ENCODE data around the gene SMARCB1. TPM values are rescaled to one million over a fixed set of nuclear protein-coding genes. Genes with fewer than 3 reads are reported as not detected.

Gene SMARCB1
- total and polyA plus RNA-seq, 5 donors from 2014 or later: 28.3 to 58.4 (median 30.6) TPM

DNA sequence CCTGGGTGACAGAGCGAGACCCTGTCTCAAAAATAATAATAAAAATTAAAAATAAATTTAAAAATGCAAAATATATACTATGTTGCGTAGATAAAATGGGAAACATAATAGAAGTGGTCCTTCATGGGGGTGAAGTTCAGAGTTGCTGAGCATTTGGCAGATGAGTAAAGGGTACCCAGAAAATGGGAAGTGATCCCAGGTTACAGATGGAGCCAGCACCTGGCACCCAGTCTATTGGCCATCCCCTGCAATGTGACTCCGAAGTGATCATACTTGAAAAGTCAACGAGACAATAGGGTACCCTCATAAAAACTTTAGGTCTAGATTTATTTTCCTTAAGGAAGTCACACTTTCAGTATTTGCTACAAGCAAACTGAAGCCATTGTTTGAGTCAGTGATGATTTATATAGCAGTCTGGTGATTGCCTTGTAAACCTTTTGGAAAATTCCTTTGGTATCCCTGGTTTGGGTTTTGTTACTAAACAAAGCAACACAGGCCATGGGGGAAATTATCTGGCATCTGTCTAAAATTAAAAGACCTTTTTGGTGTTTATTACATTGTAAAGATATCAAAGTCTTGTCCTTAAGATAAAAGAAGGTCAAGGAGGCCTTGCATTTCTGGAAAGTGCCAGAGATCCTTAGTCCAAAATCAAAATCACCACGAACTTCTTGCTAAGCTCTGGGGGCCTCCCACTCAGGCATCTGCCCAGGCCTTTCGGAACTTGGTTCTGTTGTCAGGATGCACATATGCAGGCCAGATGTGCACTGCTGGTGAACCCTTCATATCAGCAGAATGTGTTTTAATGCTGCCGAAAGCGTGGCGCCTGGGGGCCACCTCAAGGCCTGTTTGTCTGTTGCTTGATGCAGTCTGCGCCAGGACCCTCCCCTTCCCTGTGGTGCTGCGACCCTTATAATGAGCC lies 4.3 kb downstream of the SMARCB1 start:
- no peaks in the 10 kb centered on the region for H3K9me3 ChIP-seq (ENCODE audit: control insufficient read depth in 2 of 2, low read length in 2 of 2)
- Mint-ChIP-seq H3K4me1 (peaks cover 14 to 48% (median 33%) of the 10 kb centered on the region in 4 donors), H3K36me3 (peaks cover 13% of the 10 kb centered on the region), H3K27me3 (no peaks in the 10 kb centered on the region), H3K27ac (no peak overlapping the region), H3K9me3 (no peaks in the 10 kb centered on the region), H3K4me3 (no peak overlapping the region)
- H3K4me1 ChIP-seq (ENCODE audit: control insufficient read depth, insufficient read depth, low read length, poor library complexity, severe bottlenecking): peaks cover 20% of the 10 kb centered on the region
- DNase-seq (no peak), ATAC-seq (ENCODE audit: low read depth in 2 of 2) (no peak)
- no peaks in the 10 kb centered on the region for H3K27me3 ChIP-seq (ENCODE audit: control insufficient read depth, insufficient read depth, low read length)
- no peak overlapping the region for H3K27ac ChIP-seq (ENCODE audit: insufficient read depth, low read length, poor library complexity, severe bottlenecking)
- no peak overlapping the region for H3K4me3 ChIP-seq (ENCODE audit: low read depth, low read length)
- H3K36me3 ChIP-seq (ENCODE audit: control insufficient read depth, insufficient read depth, low read length): peaks cover 38% of the 10 kb centered on the region

DNA sequence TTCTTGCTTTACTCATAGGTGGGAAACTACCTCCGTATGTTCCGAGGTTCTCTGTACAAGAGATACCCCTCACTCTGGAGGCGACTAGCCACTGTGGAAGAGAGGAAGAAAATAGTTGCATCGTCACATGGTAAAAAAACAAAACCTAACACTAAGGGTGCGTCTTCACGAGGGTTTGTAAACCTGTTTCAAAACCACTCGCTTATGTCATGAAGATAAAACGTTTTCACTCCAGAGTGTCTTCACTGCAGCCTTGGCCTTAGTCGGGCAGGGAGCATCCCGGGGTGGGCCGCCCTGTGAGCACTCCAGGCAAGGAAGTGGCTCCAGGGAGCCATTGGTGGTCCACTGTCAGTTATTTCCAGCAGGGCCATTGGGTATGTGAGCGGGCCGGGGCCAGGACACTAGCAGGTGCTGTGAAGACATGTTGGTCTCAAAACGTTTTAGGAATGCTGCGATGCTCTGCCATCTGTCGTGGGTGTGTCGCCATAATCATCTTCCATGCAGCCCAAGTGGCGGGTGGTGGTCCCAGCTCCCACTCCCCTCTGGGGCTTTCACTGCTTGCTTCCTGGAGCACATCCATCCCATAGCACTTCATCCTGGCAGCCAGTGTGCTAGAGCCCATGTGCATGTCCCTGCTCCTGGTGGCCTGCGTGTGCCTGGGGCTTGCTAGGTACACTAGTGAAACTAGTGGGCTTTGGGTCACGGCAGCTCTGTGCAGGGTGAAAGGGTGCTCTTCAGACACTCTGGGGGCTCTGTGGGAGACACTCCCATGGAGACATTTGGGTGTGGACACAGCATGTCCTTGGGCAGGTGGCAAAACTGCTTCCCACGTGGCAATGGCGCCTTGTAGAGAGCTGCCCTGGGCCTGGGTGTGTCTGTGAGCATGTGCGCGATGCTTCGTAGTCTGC lies 5.2 kb downstream of the SMARCB1 start:
- Histone ChIP-seq H3K4me1 (ENCODE audit: control insufficient read depth, insufficient read depth, low read length, poor library complexity, severe bottlenecking) (peaks cover 14% of the 10 kb centered on the region), H3K36me3 (ENCODE audit: control insufficient read depth, insufficient read depth, low read length) (peaks cover 45% of the 10 kb centered on the region), H3K4me3 (ENCODE audit: low read depth, low read length) (no peak overlapping the region), H3K27ac (ENCODE audit: insufficient read depth, low read length, poor library complexity, severe bottlenecking) (no peak overlapping the region), H3K27me3 (ENCODE audit: control insufficient read depth, insufficient read depth, low read length) (no peaks in the 10 kb centered on the region), H3K9me3 (ENCODE audit: control insufficient read depth in 2 of 2, low read length in 2 of 2) (no peaks in the 10 kb centered on the region)
- peaks cover 14 to 41% (median 29%) of the 10 kb centered on the region in 4 donors for H3K4me1 Mint-ChIP-seq
- H3K27me3 Mint-ChIP-seq: no peaks in the 10 kb centered on the region
- H3K9me3 Mint-ChIP-seq: no peaks in the 10 kb centered on the region
- no peak for DNase-seq
- H3K27ac Mint-ChIP-seq: peak overlapping the region in 1 of 3 donors; percentile 59
- no peak for ATAC-seq (ENCODE audit: low read depth in 2 of 2)
- H3K36me3 Mint-ChIP-seq: peaks cover 20% of the 10 kb centered on the region
- peak overlapping the region in 2 of 4 donors; percentile 53 to 58 for H3K4me3 Mint-ChIP-seq

DNA sequence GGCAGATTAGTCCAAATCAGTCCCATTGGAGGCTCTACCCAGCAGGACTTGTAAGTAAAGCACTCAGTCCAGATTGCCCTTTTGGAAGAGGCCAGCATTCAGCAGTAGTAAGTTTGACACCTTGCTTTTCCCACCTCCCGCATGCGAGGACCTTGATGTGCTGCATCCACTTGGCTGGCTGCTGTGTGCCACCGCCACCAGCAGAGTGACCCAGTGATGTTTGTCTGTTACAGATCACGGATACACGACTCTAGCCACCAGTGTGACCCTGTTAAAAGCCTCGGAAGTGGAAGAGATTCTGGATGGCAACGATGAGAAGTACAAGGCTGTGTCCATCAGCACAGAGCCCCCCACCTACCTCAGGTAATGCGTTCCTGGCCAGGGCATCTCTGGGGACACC lies 6.6 kb downstream of the SMARCB1 start:
- Mint-ChIP-seq H3K27ac (no peak overlapping the region), H3K36me3 (peaks cover 22% of the 10 kb centered on the region), H3K27me3 (no peaks in the 10 kb centered on the region)

DNA sequence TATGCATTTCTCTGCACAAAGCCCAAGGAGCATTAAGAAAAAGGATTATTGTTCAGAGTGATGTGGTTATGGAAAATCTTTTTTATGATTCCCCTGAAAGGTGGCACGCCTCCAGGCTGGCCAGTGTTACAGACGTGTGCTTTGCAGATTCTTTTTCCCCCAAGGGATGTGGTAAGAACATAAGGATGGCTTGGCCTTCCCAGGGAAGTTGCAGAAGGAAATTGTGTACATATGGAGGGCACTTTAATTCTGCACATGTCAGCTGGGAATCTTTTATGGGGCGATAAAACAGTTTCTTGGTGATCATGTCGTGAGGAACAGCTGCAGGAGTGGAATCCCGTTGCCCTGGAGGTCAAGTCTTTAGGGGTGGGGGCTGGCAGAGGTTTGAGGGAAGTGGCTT lies 9.7 kb downstream of the SMARCB1 start:
- H3K36me3 ChIP-seq (ENCODE audit: control insufficient read depth, insufficient read depth, low read length): peaks cover 62% of the 10 kb centered on the region
- H3K9me3 ChIP-seq (ENCODE audit: control insufficient read depth in 2 of 2, low read length in 2 of 2): no peaks in the 10 kb centered on the region
- no peak overlapping the region for H3K4me3 Mint-ChIP-seq
- DNase-seq: no peak
- H3K27me3 Mint-ChIP-seq: no peaks in the 10 kb centered on the region
- no peak overlapping the region for H3K27ac ChIP-seq (ENCODE audit: insufficient read depth, low read length, poor library complexity, severe bottlenecking)
- ATAC-seq (ENCODE audit: low read depth in 2 of 2): no peak
- peaks cover 32% of the 10 kb centered on the region for H3K36me3 Mint-ChIP-seq
- H3K4me1 ChIP-seq (ENCODE audit: control insufficient read depth, insufficient read depth, low read length, poor library complexity, severe bottlenecking): no peaks in the 10 kb centered on the region
- H3K27me3 ChIP-seq (ENCODE audit: control insufficient read depth, insufficient read depth, low read length): no peaks in the 10 kb centered on the region
- peaks cover 0 to 11% (median 8%) of the 10 kb centered on the region in 4 donors for H3K4me1 Mint-ChIP-seq
- H3K4me3 ChIP-seq (ENCODE audit: low read depth, low read length): no peak overlapping the region
- H3K27ac Mint-ChIP-seq: peak overlapping the region in 1 of 3 donors; percentile 31
- H3K9me3 Mint-ChIP-seq: no peaks in the 10 kb centered on the region

More for the DNA sequence above, 6.6 kb downstream of the SMARCB1 start:
- Histone ChIP-seq H3K27ac (ENCODE audit: insufficient read depth, low read length, poor library complexity, severe bottlenecking) (no peak overlapping the region), H3K4me1 (ENCODE audit: control insufficient read depth, insufficient read depth, low read length, poor library complexity, severe bottlenecking) (peaks cover 5% of the 10 kb centered on the region), H3K9me3 (ENCODE audit: control insufficient read depth in 2 of 2, low read length in 2 of 2) (no peaks in the 10 kb centered on the region), H3K36me3 (ENCODE audit: control insufficient read depth, insufficient read depth, low read length) (peaks cover 46% of the 10 kb centered on the region), H3K27me3 (ENCODE audit: control insufficient read depth, insufficient read depth, low read length) (no peaks in the 10 kb centered on the region), H3K4me3 (ENCODE audit: low read depth, low read length) (no peak overlapping the region)
- Mint-ChIP-seq H3K9me3 (no peaks in the 10 kb centered on the region), H3K4me1 (peaks cover 10 to 33% (median 20%) of the 10 kb centered on the region in 4 donors), H3K4me3 (no peak overlapping the region)
- ATAC-seq (ENCODE audit: low read depth in 2 of 2) (no peak), DNase-seq (no peak)

DNA sequence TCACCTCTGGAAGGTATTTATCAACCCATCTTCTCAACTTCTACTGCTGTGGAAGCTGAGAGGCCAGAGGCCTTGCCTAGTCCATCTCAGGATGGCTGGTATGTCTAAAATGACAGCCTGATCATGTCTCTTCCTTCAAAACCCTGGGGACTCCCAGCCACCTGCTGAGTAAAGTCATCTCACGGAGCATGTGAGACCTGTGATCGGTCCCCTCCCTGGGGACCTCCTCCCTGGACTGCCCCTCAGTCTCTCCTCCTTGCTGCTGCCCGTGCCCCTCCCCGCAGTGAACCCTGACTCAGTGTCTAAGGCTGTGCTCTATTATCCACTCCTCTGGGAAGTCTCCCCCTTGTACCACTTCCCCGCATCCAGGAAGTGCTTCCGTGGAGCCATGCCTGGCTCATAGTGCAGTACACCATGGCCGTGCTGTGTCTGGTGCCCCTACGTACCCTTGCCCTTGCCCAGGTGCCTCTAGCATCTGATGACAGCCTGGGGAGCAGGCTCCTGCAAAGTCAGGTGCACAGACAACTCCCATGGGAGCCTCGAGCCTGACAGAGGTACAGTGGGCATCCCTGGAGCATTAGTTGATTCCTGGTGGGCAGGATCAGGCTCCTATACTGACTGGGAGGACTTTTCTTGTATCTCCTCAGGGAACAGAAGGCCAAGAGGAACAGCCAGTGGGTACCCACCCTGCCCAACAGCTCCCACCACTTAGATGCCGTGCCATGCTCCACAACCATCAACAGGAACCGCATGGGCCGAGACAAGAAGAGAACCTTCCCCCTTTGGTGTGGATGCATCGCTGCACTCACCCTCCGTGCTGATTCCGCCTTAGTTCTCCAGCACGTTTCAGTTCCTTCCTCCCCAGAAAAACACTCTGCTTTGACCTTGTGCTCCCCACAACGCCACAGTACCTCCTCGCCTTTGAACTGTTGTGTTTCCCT lies 13.8 kb downstream of the SMARCB1 start:
- H3K4me1 ChIP-seq (ENCODE audit: control insufficient read depth, insufficient read depth, low read length, poor library complexity, severe bottlenecking): no peaks in the 10 kb centered on the region
- no peaks in the 10 kb centered on the region for H3K27me3 ChIP-seq (ENCODE audit: control insufficient read depth, insufficient read depth, low read length)

DNA sequence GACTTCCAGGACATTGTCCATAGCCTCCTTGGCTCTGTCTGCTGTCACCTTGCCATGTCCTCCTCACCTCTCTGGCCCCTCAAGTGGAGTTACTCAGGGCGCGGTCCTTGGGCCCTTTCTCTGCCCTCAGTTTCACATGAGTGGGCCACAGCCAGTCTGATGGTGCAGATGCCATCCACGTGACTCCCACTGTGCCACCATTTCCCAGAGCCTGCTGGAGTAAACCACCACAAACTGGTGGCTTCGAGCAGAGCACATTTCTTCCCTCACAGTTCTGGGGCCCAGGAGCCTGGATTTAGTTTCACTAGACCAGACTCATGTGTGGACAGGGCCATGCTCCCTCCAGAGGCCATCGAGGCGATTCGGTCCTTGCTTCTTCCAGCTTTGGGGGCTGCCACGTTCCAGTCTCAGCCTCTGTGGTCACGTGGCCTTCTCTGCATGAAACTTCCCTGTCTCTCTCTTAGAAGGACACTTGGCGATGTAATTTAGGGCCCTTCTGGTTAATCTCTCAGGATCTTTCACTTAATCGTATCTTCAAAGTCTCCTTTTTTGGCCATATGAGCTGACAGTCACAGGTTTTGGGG lies 14.6 kb downstream of the SMARCB1 start:
- DNase-seq (no peak), ATAC-seq (ENCODE audit: low read depth in 2 of 2) (no peak)
- H3K4me3 Mint-ChIP-seq: no peak overlapping the region
- H3K36me3 ChIP-seq (ENCODE audit: control insufficient read depth, insufficient read depth, low read length): peaks cover 62% of the 10 kb centered on the region
- H3K4me1 ChIP-seq (ENCODE audit: control insufficient read depth, insufficient read depth, low read length, poor library complexity, severe bottlenecking): no peaks in the 10 kb centered on the region
- peaks cover 0 to 2% (median 0%) of the 10 kb centered on the region in 4 donors for H3K4me1 Mint-ChIP-seq
- H3K4me3 ChIP-seq (ENCODE audit: low read depth, low read length): no peak overlapping the region
- H3K27me3 ChIP-seq (ENCODE audit: control insufficient read depth, insufficient read depth, low read length): no peaks in the 10 kb centered on the region
- peaks cover 49% of the 10 kb centered on the region for H3K36me3 Mint-ChIP-seq
- no peak overlapping the region for H3K27ac Mint-ChIP-seq
- H3K9me3 Mint-ChIP-seq: peaks cover 0 to 3% (median 0%) of the 10 kb centered on the region in 7 donors
- no peaks in the 10 kb centered on the region for H3K27me3 Mint-ChIP-seq
- no peak overlapping the region for H3K27ac ChIP-seq (ENCODE audit: insufficient read depth, low read length, poor library complexity, severe bottlenecking)
- H3K9me3 ChIP-seq (ENCODE audit: control insufficient read depth in 2 of 2, low read length in 2 of 2): no peaks in the 10 kb centered on the region

More for the DNA sequence above, 13.8 kb downstream of the SMARCB1 start:
- DNase-seq (no peak), ATAC-seq (ENCODE audit: low read depth in 2 of 2) (peak in 1 of 2 donors; percentile 34)
- Histone ChIP-seq H3K36me3 (ENCODE audit: control insufficient read depth, insufficient read depth, low read length) (peaks cover 59% of the 10 kb centered on the region), H3K9me3 (ENCODE audit: control insufficient read depth in 2 of 2, low read length in 2 of 2) (no peaks in the 10 kb centered on the region), H3K27ac (ENCODE audit: insufficient read depth, low read length, poor library complexity, severe bottlenecking) (no peak overlapping the region), H3K4me3 (ENCODE audit: low read depth, low read length) (no peak overlapping the region)
- Mint-ChIP-seq H3K4me1 (peaks cover 0 to 2% (median 0%) of the 10 kb centered on the region in 4 donors), H3K4me3 (no peak overlapping the region), H3K27me3 (no peaks in the 10 kb centered on the region), H3K27ac (peak overlapping the region in 2 of 3 donors; percentile 23 to 43), H3K36me3 (peaks cover 45% of the 10 kb centered on the region), H3K9me3 (peaks cover 0 to 3% (median 0%) of the 10 kb centered on the region in 7 donors)
